Measurements from ENCODE around the gene GPR22. TPM values are rescaled to one million over a fixed set of nuclear protein-coding genes. Genes with fewer than 3 reads are reported as not detected.

GPR22 gene
- 0.06 TPM for total RNA-seq (2013)
- polyA plus RNA-seq (under 1 TPM in 1 of 3 donors, not detected in 2; 0.18 TPM), polyA minus RNA-seq (not detected in 2 replicates), total RNA-seq (0 to 2.7 (median 0.05) reads per million in 11 experiments)

GRCh38 chr7:107469929-107470328 lies at the start of gene GPR22:
Gene GPR22 (plus strand): TSS chr7:107470057. CDS start chr7:107474061, 4,004 bp downstream.
- no peak within 1 kb of the TSS for H3K4me2 ChIP-seq (replicated peaks; ENCODE audit: extremely low read depth, low read length, poor library complexity, severe bottlenecking)

GRCh38 chr7:107427462-107427861 lies 42.4 kb upstream of the GPR22 start:
- no peaks in the 10 kb centered on the region for H3K4me1 ChIP-seq (ENCODE audit: control insufficient read depth in 1 of 2, insufficient read depth in 2 of 2, low read length in 2 of 2)
- H3K27me3 ChIP-seq (ENCODE audit: control insufficient read depth in 2 of 2, insufficient read depth in 2 of 2, low read length in 2 of 2) = no peaks in the 10 kb centered on the region
- peaks cover 0 to 4% of the 10 kb centered on the region in 2 donors for H3K9me3 ChIP-seq (replicated peaks in 1 of 2; ENCODE audit: control insufficient read depth in 1 of 2, insufficient read depth in 1 of 2, low read length in 2 of 2)
- no peak overlapping the region for H3K4me2 ChIP-seq (replicated peaks; ENCODE audit: extremely low read depth, low read length, poor library complexity, severe bottlenecking)
- Mint-ChIP-seq H3K4me3 (no peak overlapping the region), H3K4me1 (peaks cover 1% of the 10 kb centered on the region), H3K27ac (no peak overlapping the region), H3K27me3 (ENCODE audit: low read depth in 3 of 3) (no peaks in the 10 kb centered on the region), H3K36me3 (peaks cover 8 to 10% of the 10 kb centered on the region in 2 donors), H3K9me3 (peaks cover 0 to 10% (median 3%) of the 10 kb centered on the region in 7 donors)
- no peak overlapping the region for H3K27ac ChIP-seq (ENCODE audit: low read depth in 1 of 2, low read length in 2 of 2)
- H2AFZ ChIP-seq (ENCODE audit: insufficient read depth, low read depth, low read length, poor library complexity, severe bottlenecking) = no peak overlapping the region
- no peaks in the 10 kb centered on the region for H4K20me1 ChIP-seq (ENCODE audit: insufficient read depth, low read length)
- H3K4me3 ChIP-seq (replicated peaks in 1 of 3; ENCODE audit: low read depth in 2 of 3, low read length in 3 of 3) = no peak overlapping the region
- intact Hi-C loops (cut with micrococcal nuclease) = no loop called here
- no peaks in the 10 kb centered on the region for H3K79me2 ChIP-seq (ENCODE audit: insufficient read depth, low read length)
- H3K36me3 ChIP-seq (replicated peaks in 1 of 2; ENCODE audit: control insufficient read depth in 1 of 2, insufficient read depth in 2 of 2, low read length in 2 of 2) = peaks cover 0 to 16% of the 10 kb centered on the region in 2 donors
- 100% methylated on average over 2 of the region's 5 CpGs for WGBS (ENCODE audit: insufficient coverage)
- no peak overlapping the region for H3K9ac ChIP-seq (ENCODE audit: insufficient read depth, low read length, poor library complexity, severe bottlenecking)
- TF ChIP-seq CTCF (IDR thresholded peaks at IDR 0.05) = no peak
- DNase-seq = no peak

More at GRCh38 chr7:107469929-107470328, at the start of gene GPR22:
- Histone ChIP-seq H3K27me3 (ENCODE audit: control insufficient read depth in 2 of 2, insufficient read depth in 2 of 2, low read length in 2 of 2) (no peaks in the 10 kb centered on the region), H2AFZ (ENCODE audit: insufficient read depth, low read depth, low read length, poor library complexity, severe bottlenecking) (no peak within 1 kb of the TSS), H3K4me1 (ENCODE audit: control insufficient read depth in 1 of 2, insufficient read depth in 2 of 2, low read length in 2 of 2) (peaks cover 0 to 9% of the 10 kb centered on the region in 2 donors), H3K9me3 (replicated peaks in 1 of 2; ENCODE audit: control insufficient read depth in 1 of 2, insufficient read depth in 1 of 2, low read length in 2 of 2) (no peaks in the 10 kb centered on the region), H3K79me2 (ENCODE audit: insufficient read depth, low read length) (no peaks in the 10 kb centered on the region), H3K27ac (ENCODE audit: low read depth in 1 of 2, low read length in 2 of 2) (no peak within 1 kb of the TSS), H3K4me3 (replicated peaks in 1 of 3; ENCODE audit: low read depth in 2 of 3, low read length in 3 of 3) (no peak within 1 kb of the TSS), H3K9ac (ENCODE audit: insufficient read depth, low read length, poor library complexity, severe bottlenecking) (no peak within 1 kb of the TSS), H3K36me3 (replicated peaks in 1 of 2; ENCODE audit: control insufficient read depth in 1 of 2, insufficient read depth in 2 of 2, low read length in 2 of 2) (no peaks in the 10 kb centered on the region), H4K20me1 (ENCODE audit: insufficient read depth, low read length) (no peaks in the 10 kb centered on the region)
- intact Hi-C loops (cut with micrococcal nuclease) = loop anchor here in 1 of 2 donors (10.0 kb wide), 1 partner anchor 405 kb away; no protein-coding TSS in a partner anchor
- Mint-ChIP-seq H3K36me3 (peaks cover 4 to 8% of the 10 kb centered on the region in 2 donors), H3K9me3 (no peaks in the 10 kb centered on the region), H3K27me3 (ENCODE audit: low read depth in 3 of 3) (no peaks in the 10 kb centered on the region), H3K27ac (no peak within 1 kb of the TSS), H3K4me3 (no peak within 1 kb of the TSS), H3K4me1 (peaks cover 7% of the 10 kb centered on the region)
- WGBS (ENCODE audit: insufficient coverage) = no CpG with 5 or more reads among the region's 4 CpGs
- TF ChIP-seq CTCF (IDR thresholded peaks at IDR 0.05) = no peak
- DNase-seq = no peak
